ENCODE data around the gene C1orf159.
"Not testable (repeated sequence)": the region's sequence is repeated elsewhere in the genome, so short reads cannot be mapped to it uniquely, and the experiment has no call there.

The C1orf159 gene

DNA sequence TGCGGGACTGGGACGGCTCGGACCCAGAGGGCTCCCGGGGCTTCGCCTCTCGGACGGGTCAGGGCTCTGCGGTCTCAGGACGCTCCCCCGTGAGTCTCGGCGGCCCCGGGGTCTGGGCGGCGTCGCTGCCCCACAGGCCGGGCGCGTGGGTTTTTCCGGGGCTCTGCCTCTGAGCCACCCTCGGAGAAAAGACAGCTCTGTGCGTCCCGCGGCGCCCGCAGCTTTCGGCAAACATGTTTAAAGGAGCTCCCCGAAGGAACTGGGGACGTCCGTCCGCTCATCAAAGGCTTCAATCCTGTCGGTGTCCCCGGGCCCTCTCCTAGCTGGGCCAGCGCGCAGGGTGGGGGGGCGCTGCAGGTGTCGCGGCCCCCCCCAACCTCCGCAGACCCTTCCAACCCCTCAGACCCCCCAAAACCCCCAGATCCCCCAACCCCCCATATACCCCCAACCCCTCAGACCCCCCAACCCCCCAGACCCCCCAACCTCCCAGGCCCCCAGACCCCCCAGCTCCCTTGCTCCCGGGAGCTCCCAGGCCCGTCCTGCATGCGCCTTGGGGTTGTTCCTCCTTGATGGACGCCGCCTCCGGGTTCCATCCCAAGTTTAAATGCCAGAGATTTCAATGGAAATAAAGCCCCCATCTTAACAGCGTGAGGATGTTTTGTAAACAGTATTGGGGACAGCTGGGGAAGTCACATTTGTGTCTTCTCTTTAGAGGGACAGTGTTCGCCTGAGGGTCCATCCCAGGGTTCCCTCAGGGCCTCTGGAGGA is 996 bp upstream of the C1orf159 start:
- no peak for DNase-seq

- no peak for DNase-seq
Measured at GRCh38 chr1:1115136-1115785, 628 bp downstream of the C1orf159 start.

- no peak for DNase-seq
Measured at GRCh38 chr1:1114431-1114830, 1.5 kb downstream of the C1orf159 start.

- no peak for DNase-seq
Measured at GRCh38 chr1:1112237-1112985, 3.5 kb downstream of the C1orf159 start.

- DNase-seq = no peak
Measured at GRCh38 chr1:1111516-1112236, 4.2 kb downstream of the C1orf159 start.

- DNase-seq = no peak
Measured at GRCh38 chr1:1110561-1110971, 5.3 kb downstream of the C1orf159 start.

DNA sequence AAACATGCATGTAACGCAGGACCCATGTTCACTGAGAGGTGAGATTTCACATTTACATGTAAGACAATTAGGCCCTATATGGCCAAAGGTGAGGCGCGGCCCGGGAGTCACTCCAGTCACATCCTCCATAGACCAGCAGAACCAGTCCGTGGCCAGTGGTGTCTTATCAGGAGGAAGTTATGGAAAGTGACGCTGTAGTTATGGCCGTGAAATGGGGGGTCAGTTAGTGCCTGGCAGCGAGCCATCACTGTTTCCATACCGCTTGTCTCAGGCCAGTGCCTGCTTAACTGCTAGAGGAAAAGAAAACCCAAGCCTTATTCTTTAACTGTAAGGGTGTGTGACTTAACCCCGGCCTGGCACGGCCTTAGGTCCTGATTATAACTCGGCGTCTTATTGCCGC is 6.1 kb downstream of the C1orf159 start:
- no peak for DNase-seq

DNA sequence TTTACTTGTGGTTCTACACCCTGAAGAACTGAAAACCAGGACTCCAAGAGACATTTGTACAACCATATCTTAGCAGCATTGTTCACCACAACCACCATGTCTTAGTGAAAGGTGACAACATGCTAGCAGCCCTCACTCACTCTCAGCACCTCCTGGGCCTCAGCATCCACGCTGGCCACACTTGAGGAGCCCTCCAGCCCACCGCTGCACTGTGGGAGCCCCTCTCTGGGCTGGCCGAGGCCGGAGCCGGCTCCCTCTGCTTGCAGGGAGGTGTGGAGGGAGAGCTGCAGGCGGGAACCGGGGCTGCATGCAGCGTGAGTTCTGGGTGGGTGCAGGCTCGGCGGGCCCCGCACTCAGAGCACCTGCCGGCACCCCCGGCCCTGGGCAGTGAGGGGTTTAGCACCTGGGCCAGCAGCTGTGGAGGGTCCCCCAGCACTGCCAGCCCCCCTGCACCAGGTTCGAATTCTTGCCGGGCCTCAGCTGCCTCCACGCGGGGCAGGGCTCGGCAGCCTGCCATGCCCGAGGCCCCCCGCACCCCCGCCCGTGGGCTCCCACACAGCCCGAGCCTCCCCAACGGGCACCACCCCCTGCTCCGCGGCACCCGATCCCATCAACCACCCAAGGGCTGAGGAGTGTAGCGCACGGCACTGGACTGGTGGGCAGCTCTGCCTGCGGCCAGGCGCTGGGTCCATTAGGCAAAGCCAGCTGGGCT is 9.2 kb downstream of the C1orf159 start:
- DNase-seq = no peak

GRCh38 chr1:1104152-1104551 is 11.7 kb downstream of the C1orf159 start:
- DNase-seq = not testable (repeated sequence)

DNA sequence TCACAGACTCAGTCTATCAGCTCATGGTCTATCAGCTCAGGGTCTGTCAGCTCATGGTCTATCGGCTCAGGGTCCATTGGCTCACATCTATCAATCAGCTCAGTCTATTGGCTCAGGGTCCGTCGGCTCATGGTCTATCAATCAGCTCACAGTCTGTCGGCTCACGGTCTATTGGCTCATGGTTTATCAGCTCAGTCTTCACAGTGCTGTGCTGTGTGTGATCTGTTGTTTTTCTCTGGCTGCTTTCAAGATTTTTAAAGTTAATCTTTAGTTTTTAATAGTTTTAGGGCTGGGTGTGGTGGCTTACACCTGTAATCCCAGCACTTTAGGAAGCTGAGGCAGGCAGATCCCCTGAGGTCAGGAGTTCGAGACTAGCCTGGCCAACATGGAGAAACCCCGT is 14.4 kb downstream of the C1orf159 start:
- DNase-seq = no peak

- DNase-seq = no peak
Measured at GRCh38 chr1:1100296-1100695, 15.6 kb downstream of the C1orf159 start.

DNA sequence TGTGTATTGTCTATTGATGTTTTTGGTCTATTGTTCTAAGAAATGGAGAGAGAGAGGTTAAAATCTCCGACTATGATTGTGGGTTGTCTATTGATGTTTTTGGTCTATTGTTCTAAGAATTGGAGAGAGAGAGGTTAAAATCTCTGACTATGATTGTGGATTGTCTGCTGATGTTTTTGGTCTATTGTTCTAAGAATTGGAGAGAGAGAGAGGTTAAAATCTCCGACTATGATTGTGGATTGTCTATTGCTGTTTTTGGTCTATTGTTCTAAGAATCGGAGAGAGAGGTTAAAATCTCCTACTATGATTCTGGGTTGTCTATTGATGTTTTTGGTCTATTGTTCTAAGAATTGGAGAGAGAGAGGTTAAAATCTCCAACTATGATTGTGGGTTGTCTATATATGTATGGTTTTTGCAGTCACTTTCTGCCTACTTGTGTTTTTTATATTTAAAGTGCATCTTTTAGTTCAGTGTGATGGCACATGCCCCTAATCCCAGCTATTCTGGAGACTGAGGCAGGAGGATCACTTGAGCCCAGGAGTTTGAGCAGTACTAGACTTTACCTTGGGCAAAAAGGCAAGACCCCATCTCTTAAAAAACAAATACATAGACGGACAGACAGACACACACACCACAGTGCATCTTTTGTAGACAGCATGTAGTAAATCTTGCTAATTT is 16.2 kb downstream of the C1orf159 start:
- DNase-seq = no peak

GRCh38 chr1:1098681-1099421 is 17.0 kb downstream of the C1orf159 start:
- DNase-seq = no peak

DNA sequence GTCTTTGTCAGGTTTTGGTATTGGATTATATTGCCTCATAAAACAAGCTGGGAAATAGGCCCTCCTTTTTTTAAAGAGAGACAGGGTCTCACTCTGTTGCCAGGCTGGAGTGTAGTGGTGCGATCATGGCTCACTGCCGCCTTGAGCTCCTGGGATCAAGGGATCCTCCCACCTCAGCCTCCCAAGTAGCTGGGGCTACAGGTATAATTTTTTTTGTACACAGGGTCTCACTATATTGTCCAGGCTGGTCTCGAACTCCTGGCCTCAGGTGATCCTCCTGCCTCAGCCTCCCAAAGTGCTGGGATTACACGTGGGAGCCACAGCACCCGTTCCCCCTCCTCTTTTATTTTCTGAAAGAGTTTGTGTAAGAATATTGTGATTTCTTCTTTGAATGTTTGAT is 19.8 kb downstream of the C1orf159 start:
- not testable (repeated sequence) for DNase-seq

- DNase-seq = no peak
Measured at GRCh38 chr1:1094981-1095380, 20.9 kb downstream of the C1orf159 start.

- DNase-seq = no peak
Measured at GRCh38 chr1:1093610-1093943, 22.3 kb downstream of the C1orf159 start.

GRCh38 chr1:1092894-1093609 is 22.8 kb downstream of the C1orf159 start:
- DNase-seq = no peak

GRCh38 chr1:1092149-1092855 is 23.6 kb downstream of the C1orf159 start:
- no peak for DNase-seq

- DNase-seq = no peak
Measured at GRCh38 chr1:1091344-1092148, 24.3 kb downstream of the C1orf159 start.

All from NCI-H1436 (cell line).